T-helper 9 cell (primary cell): ENCODE measurements around the gene EXT2.

ENCODE experiments used
- DNase-seq: peaks from one replicate; pipeline ENCODE4 v3.0.0-alpha.2; 2020

EXT2 gene

DNA sequence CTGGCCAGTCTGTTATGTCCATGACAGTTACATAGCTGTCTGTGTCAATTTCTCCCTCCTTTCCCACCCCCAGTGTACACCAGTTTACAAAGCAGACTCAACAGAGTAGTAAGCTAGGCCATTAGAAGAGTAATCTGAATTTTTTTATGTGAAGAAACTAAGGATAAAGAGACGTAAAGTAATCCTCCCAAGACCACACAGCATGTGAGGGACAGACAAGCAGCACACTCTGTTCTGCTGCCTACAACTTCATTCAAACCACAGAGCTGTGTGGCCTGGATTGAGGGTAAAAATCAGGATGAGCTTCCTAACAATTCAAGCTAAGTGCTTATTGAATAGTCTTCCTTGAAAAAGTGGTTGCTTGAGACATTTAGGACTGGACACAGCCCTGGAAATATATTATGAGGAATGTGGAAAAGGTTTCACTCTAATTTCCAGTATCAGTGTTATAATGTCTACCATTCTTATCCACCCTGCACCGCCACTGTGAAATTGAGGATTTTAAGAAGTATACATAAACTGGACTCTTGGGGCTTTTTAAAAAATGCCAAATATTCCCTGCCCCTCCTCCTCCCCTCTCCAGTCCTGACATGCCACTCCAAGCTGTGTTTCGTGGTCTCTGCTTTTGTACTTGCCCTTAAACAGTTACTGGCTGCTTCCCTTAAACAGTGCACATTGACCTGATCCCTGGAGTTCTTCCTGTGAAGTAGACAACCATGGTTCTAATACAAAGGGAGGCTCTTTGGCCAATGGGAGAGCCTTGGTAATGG, 40.9 kb downstream of the EXT2 start:
- DNase-seq, result no peak

DNA sequence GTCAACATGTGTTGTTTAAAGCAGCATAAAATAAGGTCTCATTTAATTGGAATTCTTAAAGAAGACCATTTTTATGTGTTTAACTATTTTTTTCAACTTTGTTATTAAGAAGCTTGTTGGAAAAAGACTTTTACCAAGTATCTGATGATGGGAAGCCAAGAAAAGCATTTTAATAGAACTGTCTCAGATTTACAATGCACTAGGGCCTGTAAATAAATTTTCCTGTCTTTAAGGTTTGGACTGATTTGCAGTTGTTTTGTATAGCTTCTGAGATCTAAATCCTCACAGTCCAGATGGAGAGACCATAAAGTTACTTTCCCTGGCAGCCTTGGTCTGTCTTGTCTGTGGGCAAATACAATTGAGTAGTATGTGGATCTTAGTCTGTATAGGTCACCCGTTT, 41.6 kb downstream of the EXT2 start:
- DNase-seq, result no peak

DNA sequence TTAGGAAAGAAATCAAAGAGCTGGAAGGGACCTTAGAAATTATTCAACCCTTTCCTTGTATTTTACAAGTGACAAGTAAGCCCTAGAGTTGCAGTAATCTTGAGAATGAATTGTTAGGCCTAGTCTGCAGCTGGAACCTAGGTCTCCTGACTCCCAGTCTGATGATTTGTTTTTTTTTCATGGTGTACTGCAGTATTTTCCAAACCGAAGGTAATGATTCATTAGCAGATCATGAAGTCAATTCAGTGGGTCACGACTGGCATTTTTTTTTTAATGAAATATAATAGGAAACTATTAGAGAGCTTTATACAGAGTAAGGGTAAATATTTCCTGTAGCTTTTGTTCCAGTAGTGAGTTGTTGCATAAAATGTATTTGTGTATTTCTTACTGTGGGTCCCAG, 42.8 kb downstream of the EXT2 start:
- no peak for DNase-seq

DNA sequence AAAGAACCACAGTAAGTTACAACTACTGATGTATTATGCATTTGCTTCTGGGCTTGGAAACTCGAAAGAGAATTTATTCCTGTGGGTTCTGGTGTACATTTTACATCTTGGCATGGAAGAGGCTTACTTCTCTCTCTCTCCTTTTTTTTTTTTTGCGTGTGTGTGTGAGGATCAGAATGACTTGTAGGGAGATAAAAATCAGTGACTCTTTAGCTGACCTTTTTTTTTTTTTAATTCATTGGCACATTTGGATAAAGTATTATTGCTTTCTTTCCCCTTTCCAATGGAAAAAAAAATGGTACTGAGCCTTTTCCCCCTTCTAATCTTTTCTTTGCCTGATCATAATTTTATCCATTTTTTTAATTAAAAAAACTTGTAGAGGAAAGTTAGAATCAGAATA, 43.5 kb downstream of the EXT2 start:
- no peak for DNase-seq

DNA sequence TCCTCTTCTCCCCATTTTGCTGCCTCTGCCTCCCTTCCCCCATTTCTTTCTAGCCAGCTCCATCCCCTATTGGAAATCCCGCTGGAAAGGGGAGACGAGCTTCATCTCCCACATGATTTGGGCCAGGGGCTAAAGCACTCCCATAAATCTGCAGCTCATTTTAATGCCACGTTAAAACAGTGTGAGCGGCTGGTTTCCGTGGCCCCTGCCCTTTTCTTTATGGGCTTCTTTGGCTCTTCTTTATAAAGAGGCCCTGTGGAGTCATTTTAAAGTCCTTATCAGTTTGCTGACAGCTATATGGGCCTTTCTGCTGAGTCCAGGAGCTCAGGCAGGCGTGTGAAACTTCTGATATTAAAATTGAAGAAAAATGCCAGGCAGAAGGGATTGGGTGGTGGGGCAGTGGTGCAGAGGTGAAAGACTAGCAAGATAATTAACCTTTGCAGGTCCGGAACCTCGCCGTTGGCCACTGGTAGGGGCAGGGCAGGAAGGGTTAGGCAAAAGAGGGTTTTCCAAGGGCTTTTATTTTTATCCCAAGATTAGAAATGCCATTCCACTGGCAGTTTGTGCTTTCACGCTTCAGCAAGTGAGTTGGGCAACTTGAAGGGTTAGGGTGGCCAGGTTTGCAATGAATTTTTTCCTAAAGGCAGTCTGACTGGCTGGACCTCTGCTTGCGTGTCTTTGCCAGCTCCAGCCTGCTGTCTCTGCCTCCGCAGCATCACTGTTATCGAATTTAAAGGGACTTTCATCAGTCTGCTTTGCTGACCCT, 44.3 kb downstream of the EXT2 start:
- no peak for DNase-seq

DNA sequence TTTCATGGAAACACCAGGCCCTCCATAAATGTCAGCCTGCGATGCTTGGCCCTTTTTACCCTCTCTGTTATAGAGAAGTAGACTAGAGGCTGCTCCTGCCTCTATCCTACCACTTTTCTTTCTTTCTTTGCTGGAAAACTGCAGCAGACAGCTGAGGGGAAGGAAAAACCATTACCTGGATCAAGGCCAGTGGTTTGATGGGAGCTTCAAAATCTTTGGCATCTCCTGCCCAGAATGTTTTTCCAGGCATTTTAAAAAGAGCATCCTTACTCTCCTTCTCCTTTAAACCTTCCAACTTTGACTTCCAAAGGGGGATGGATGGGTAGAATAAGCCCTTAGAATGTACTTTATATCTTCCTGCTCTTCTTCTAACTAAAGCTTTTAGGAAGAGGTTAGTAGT, 44.9 kb downstream of the EXT2 start:
- no peak for DNase-seq

DNA sequence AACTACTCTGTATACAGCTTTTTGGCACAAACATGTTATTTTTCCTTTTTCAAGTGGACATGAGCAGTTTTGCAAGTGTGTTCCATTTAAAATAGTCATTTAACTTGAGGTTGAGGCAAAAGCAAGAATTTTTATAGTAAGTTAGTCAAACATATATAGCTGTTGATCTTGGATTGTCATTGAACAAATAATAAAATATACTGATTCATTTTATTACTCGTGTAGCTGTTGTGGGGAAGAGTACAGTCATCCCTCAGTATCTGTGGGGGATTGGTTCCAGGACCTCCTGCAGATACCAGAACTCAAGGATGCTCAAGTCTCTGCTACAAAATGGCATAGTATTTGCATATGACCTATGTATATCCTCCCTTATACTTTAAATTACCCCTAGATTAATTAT, 45.3 kb downstream of the EXT2 start:
- no peak for DNase-seq

DNA sequence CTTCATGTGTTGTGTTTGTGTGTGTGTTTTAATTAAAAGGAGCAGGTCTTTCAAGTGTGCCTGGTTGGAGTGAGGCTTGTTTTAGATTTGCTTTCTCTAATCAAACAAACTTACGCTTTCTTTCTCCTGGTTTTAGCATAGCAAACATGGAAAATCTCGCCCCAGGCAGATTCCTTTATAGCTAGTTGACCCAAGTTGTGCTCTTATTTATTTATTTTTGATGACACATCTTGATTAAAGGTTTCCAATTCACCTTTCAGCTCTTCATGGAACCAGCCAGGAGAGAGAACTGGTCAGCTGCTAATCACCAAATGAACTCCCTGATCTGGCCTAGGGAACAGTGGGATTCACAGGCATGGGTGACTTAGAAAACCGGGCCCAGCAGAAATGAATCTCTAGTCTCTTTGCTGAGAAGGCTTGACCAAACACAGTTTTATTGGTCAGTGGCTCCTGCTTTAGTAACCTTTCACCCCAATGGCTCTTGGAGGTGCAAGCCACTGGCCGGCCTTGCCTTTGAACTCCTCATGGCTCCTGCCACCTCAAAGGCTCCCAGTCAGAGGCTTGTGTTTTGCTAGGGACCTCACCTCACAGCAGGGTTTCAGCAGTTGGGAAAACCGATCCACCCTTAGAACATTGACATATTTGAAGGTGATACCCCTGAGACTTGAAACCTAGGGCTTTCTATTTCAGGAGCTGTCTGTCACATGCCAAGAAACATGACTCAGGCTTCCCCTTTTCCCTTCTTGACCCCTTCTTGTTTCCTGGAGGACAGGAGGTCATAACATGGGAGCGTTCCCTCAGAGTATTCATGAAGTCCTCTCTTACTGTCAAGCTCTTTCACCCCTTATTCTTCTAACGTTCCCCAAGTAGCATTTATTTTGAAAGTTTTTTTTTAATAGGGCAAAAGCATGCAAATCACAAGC, 48.8 kb downstream of the EXT2 start:
- DNase-seq, result no peak

DNA sequence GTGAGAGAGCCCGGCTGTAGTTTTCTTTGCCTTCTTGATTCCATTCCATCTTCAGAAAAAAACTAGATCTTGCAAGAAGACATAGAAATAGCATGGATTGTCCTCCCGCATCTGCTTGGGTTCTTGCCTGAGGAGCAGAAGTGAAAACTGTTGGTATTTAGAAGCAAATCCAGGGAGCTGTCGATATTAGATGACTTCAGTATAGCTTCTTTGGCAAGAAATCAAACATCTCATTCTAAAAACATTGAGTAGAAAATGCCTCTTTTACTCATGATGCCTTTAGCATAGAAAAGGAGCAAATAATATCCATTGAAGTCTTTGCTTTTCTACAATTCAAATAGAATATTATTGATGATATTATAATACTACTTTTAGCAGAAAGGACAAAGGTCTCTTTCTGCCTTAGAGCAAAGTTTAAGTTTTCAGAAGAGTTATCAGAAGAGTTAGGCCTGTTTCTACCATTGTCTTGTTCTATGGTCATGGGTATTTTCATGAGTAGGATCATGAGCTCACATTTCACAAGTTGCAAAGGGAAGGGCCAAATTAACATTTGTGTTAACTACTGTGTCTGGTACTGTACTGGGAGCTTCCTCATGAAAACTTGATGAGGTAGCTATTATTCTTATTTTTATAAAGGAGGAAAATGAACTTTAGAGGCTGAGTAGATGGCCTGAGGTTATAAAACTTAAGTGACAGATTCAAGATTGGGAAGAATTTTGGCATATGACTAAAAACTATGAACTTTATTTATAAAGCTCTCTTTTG, 49.7 kb downstream of the EXT2 start:
- no peak for DNase-seq

DNA sequence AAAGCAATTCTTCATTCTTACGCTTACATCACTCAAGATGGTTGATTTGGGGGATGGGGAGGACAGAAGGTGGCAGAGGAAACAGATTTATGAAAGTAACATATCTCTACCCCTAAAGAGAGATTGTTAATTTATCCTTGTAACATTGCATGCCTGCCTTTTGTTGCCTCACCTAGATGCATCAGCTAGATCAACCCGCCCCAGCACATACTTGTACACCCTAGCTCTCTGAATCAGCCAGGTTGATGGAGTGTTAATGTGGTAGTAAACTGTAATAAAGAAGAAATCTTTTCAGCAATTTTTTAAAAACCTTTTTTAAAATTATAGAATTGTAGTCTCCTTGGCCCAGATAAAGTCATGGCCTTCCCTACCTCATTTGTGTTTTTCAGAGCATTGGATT, 51.5 kb downstream of the EXT2 start:
- DNase-seq, result no peak

DNA sequence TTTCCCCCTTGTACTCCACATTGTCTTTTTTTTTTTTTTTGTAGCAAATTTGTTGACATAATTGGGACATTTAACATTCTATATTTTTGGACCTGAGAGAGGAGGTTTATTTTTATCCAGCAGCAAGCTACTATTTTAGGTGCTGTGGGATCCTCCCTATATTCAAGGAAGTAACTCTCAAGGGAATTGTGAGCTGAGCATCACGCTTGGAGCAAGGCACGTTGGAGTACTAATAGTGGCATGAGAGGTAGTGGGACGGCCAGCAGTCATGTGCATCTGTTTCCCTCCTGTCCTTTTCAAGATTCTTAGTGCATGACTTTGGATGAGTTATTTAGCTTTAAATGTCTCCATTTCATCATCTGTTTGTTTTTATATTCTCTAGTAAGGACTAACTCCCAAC, 52.3 kb downstream of the EXT2 start:
- no peak for DNase-seq

DNA sequence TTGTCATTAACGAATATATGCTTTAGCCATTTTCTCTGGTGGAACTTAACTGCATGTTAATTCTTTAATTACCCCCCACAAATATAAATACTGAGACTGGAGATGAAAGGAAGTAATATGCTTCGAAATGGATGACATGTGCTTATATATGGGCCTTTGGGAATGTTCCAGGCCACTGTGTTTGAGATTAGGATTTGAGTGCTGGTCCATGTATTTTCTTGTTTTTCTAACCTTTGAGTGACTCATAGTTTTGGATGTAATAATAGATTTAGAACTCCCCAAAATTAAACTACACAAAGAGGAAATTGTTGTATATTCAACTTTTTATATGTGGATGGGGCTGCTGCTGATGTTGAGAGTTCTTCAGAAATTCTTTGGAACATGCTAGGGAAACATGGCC, 54.2 kb downstream of the EXT2 start:
- DNase-seq, result no peak

DNA sequence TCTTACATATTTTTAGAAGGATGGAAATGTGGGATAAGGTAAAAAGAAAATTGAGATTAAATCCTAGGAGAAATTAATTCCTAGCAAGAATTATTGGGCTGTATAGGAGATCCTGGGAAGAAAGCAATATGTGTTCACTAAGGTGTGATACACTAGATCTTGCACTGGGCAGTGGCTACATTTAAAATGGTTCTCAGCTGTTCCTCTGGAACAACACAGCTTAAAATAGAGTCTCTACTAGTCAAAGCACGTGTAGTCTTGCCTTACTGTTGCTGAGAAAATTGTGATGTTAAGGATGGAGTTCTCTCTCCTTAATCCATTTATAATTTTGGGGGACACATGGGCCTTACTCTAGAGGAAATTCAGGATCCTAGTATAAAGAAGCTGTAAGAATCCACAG, 54.9 kb downstream of the EXT2 start:
- DNase-seq, result no peak

DNA sequence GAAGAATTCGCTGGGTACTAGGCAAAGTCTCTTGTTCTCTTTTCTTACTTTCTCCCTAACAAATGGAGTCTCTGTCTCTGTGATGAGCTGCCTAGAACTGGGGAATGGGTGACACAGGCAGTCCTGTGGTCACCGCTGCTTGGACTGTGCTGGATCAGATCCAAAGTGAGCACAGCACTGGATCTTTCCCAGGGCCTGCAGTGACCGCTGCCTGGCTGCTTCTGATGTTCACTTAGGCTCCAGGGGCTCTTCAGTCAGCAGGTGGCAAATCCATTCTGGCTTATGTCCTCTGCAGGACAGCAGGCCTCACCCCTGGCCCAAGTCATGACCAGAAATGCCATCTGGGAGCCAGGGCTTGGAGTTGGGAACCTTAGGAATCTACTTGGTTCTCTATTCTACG, 61.5 kb downstream of the EXT2 start:
- DNase-seq, result no peak

DNA sequence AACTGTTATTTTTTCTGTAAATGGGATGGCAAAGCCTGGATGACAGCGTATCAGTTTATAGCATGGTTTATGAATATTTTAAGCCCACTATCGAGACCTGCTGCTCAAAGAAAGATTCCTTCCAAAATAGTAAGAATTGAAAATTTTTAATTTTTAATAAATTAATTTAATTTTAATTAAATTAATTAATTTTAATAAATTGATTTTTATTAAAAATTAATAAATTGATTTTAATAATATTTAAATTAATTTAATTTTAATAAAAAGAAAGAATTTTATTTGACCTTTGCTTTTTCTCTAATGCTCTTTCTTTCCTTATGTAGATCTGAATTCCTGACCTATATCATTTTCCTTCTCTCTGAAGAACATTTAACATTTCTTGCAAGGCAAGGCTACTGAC, 62.9 kb downstream of the EXT2 start:
- no peak for DNase-seq

DNA sequence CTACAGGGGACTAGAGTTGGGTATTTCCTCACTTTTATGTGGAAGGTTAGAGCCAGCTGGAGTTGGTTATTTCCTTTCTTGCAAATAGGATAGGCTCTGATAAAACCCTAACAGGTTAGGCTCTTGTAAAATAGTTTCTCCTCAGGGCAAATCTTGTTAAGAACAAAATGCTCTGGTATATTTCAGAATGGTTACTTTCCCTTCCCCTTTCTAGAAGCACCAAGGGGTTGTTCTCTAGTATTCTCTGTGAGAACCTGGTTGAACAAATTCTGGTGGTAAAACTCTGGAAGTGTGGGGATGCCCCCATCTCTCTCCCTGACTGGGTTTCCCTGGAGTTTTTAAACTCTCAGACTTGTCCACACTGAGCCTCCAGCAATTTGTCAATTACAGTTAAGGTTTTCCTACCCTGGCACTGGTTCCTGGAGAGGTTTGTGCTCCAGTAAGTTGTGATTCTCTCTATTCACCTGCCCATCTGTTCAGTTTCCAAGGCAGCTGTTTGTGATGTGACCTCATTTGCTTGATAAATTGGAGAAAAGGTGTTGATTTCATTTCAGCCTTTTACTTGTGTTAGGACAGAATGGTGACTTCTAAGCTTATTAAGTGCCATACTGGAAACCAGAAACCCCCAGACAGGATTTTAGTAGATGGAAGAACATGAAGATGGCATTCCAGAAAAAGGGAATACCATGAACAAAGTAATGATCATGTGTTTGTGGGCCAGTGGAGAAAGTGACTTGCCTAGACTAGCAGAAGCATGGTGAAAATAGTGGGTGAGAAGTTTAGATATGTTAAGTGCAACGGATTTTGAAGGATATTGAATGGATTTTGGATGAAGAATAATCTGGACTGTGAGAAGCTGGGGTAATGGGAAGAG, 64.6 kb downstream of the EXT2 start:
- no peak for DNase-seq

DNA sequence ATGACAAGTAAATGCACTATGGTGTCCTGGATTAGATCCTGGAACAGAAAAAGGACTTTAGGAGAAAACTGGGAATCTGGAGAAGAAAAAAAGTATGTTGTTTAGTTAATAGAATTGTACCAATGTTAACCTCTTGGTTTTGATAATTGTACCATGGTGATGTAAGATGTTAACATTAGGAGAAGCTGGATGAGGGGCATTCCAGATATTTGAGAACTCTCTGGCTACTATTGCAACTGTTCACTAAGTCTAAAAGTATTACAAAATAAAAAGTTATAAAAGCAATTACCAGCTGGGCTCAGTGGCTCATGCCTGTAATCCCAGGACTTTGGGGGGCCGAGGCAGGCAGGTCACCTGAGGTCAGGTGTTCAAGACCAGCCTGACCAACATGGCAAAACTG, 66.5 kb downstream of the EXT2 start:
- DNase-seq, result no peak

DNA sequence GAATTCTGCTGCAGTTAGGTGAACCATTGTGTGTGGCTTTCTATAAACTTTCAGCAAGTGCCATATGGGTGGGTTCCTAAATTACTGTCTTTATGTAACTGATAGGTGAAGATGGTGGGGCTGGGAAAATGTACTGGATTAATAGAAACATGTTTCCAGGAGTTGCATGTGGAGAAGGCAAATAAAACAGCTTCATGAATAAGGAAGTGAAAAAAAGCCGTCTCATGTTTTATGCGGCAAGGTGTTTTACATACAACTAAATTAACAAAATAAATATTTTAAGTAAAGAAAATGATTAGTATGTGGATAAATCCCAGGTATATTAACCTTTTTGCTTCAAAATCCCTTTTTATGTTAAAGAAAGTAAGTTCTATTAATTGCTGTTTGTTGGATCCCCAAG, 67.2 kb downstream of the EXT2 start:
- no peak for DNase-seq

DNA sequence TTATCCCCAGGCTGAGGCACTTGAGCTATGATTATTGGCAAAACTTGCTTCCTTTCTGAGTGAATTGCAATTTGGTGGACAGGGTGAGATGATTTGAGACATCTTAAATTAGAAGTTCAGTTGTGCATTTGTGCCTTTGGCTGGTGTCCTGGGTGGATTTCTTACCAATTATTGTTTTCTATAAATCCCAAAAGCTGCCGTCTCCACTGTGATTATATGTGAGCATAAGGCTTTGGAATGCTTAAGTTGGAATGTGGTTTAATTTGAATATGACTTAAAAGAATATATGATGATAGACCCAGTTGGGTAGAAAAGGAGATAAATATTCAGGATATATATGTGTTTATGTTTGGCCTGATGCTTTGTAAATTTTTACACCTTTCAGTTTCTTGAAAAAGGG, 70.0 kb downstream of the EXT2 start:
- no peak for DNase-seq

DNA sequence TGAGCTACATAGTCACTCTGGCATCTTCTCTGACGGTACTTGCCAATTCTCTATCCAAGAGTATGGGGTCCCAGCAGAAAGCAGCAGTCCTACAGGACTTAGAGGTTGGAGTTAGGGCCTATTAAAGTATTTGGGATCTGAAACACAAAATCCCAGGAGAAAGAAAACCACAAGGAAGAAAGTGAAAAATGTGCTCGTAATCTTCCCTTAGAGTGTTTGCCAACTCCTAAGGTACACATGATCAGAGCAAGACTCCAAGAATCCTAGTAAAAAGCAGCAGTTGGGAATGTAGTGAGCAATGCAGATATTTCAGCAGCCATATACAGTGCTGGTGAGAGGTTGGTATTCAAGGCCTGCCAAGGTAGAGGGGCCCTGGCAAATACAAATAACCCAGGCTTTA, 71.6 kb downstream of the EXT2 start:
- DNase-seq, result no peak

DNA sequence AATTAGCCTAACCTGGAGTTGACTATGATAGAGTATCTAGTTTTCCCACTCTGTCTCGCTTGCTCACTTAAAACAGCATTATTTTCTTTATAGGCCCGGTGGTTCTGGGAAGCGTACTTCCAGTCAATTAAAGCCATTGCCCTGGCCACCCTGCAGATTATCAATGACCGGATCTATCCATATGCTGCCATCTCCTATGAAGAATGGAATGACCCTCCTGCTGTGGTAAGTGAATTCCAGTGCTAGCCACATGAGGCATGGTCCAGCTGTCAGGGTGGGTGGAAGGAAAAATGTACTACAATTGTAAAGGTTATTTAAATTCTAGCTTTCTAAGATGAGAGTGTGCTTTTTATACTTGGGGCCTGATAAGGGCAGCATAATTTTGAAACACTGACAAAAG, 76.0 kb downstream of the EXT2 start:
- DNase-seq, result no peak

DNA sequence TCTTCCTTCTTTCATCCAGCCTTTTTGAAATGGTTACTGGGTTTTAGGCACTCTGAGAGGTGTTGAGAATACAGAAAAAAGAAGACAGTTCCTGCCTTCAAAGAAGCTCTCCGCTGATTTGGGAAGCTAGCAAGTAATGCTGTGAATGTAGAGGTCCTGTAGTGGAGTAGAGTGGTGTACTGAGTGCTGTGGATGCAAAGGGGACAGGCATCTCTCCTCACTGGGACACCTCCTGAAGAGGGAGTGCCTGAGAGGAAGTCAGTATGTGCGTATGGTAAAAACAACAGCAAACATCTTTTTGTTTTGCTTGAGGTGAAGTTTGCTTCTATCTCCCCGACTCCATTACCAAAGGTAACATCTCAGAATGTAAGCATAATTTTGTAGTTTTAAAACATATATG, 77.5 kb downstream of the EXT2 start:
- DNase-seq, result no peak
